HCT116 (cell line): Measurements from ENCODE around the gene TTLL4. TPM values are rescaled to one million over a fixed set of nuclear protein-coding genes. Genes with fewer than 3 reads are reported as not detected.

Source experiments
- ATAC-seq: fragments of 200-7000 bp; cut with Tn5 transposase; 2 replicates; pipeline ENCODE4 v1.9.1; 2020; ENCODE audit warnings: mild to moderate bottlenecking, moderate library complexity
- BruUV-seq: library from RNA; stranded (reverse); fragments of 400-500 nt; replicated peaks from 2 replicates; lab custom pipeline; 2021; lab: Mats Ljungman, UMichigan
- CTCF ChIA-PET: fragments of 300-600 bp; sonication (Branson Sonifier 250); formaldehyde crosslinking; loops from one replicate; lab custom pipeline; 2021; ENCODE audit warnings: antibody characterized with exemption; lab: Charles Lee
- POLR2A ChIA-PET: fragments of 300-600, 350-600 bp; sonication (Branson Sonifier 250); formaldehyde crosslinking; loops from one replicate; lab custom pipeline; 2021; ENCODE audit warnings: antibody characterized with exemption; lab: Charles Lee
- RAD21 ChIA-PET, 2 experiments: fragments of 300-600 bp; sonication (Branson Sonifier 250); formaldehyde crosslinking; loops; one replicate each; lab custom pipeline; 2023; ENCODE audit warnings: low total read pairs in 2 of 2; ENCODE audit not compliant: uncharacterized antibody in 2 of 2, unreplicated experiment in 2 of 2, low non-redundant PET in 1 of 2; lab: Charles Lee
- DNase-seq: peaks from one replicate; pipeline ENCODE4 v3.0.0-alpha.2; 2010; ENCODE audit warnings: low read depth, low spot score
- H2AFZ ChIP-seq: fragments of 200-600 bp; shearing (Covaris generic), sonication (generic); 2 replicates; pipeline ENCODE4 v1.6.1; 2017; ENCODE audit warnings: low read depth, mixed run types, mixed read lengths, antibody characterized with exemption, low read length; ENCODE audit not compliant: poor library complexity, severe bottlenecking
- H3K27ac ChIP-seq: 2 replicates; pipeline ENCODE4 v1.5.1; 2012; ENCODE audit warnings: low read depth, low read length
- H3K27me3 ChIP-seq: fragments of 200-600 bp; sonication (generic); 2 replicates; pipeline ENCODE4 v1.6.1; 2016; ENCODE audit warnings: mixed run types, low read length, mixed read lengths; ENCODE audit not compliant: insufficient read depth
- H3K36me3 ChIP-seq, 2 experiments: fragments of 200-500 bp in 1 of 2; fragments of 200-600 bp in 1 of 2; sonication (Bioruptor generic) in 1 of 2; sonication (generic) in 1 of 2; 2 replicates each; pipeline versions ENCODE4 v1.5.1 to v1.6.1; 2014 to 2016; ENCODE audit warnings: low read length in 2 of 2, inconsistent platforms in 1 of 2, mixed read lengths in 1 of 2, mixed run types in 1 of 2; ENCODE audit not compliant: insufficient read depth in 2 of 2, control insufficient read depth in 1 of 2
- H3K4me1 ChIP-seq, 2 experiments: fragments of 200-600 bp in 1 of 2; sonication (generic) in 1 of 2; 2 replicates each; pipeline versions ENCODE4 v1.5.1 to v1.6.1; 2012 to 2017; ENCODE audit warnings: low read length in 2 of 2, inconsistent platforms in 1 of 2, mild to moderate bottlenecking in 1 of 2, mixed read lengths in 1 of 2, mixed run types in 1 of 2, moderate library complexity in 1 of 2; ENCODE audit not compliant: insufficient read depth in 2 of 2, control insufficient read depth in 1 of 2
- H3K4me2 ChIP-seq: fragments of 200-600 bp; sonication (generic); 2 replicates; pipeline ENCODE4 v1.6.1; 2017; ENCODE audit warnings: mixed run types, low read length, mixed read lengths
- H3K4me3 ChIP-seq, 2 experiments: fragments of 200-600 bp in 1 of 2; sonication (generic) in 1 of 2; replicated peaks in 1 of 2; 2 replicates each; pipeline ENCODE4 v1.5.1; 2011 to 2016; ENCODE audit warnings: low read length in 2 of 2, control low read depth in 1 of 2, low read depth in 1 of 2, mild to moderate bottlenecking in 1 of 2, mixed read lengths in 1 of 2, mixed run types in 1 of 2
- H3K79me2 ChIP-seq: fragments of 200-600 bp; sonication (generic); 2 replicates; pipeline ENCODE4 v1.6.1; 2017; ENCODE audit warnings: mild to moderate bottlenecking, mixed run types, low read length, moderate library complexity, mixed read lengths; ENCODE audit not compliant: insufficient read depth
- H3K9ac ChIP-seq: fragments of 200-600 bp; sonication (generic); 2 replicates; pipeline ENCODE4 v1.6.1; 2016; ENCODE audit warnings: low read length, mixed read lengths
- H3K9me2 ChIP-seq: fragments of 200-600 bp; sonication (generic), shearing (Covaris generic); 2 replicates; pipeline ENCODE4 v1.6.1; 2017; ENCODE audit warnings: mixed run types, mild to moderate bottlenecking, moderate library complexity; ENCODE audit not compliant: insufficient read depth
- H3K9me3 ChIP-seq, 2 experiments: fragments of 200-500 bp in 1 of 2; fragments of 200-600 bp in 1 of 2; sonication (Bioruptor generic) in 1 of 2; sonication (generic) in 1 of 2; 2 replicates each; pipeline ENCODE4 v1.6.1; 2014 to 2017; ENCODE audit warnings: low read length in 2 of 2, mixed read lengths in 2 of 2, inconsistent platforms in 1 of 2, low read depth in 1 of 2, mild to moderate bottlenecking in 1 of 2, mixed run types in 1 of 2, moderate library complexity in 1 of 2; ENCODE audit not compliant: control insufficient read depth in 1 of 2, insufficient read depth in 1 of 2
- H4K20me1 ChIP-seq: fragments of 200-600 bp; sonication (generic), shearing (Covaris generic); 2 replicates; pipeline ENCODE4 v1.6.1; 2017; ENCODE audit warnings: mixed run types, mild to moderate bottlenecking, moderate library complexity; ENCODE audit not compliant: insufficient read depth
- EZH2phosphoT487 ChIP-seq: fragments of 200-600 bp; IDR thresholded peaks from 2 replicates; pipeline ENCODE4 v1.6.1; 2018; ENCODE audit warnings: antibody characterized with exemption, borderline replicate concordance
- YY1 ChIP-seq: IDR thresholded peaks from 2 replicates; pipeline ENCODE4 v1.6.1; 2011; ENCODE audit warnings: low read length, low read depth, moderate library complexity, mild to moderate bottlenecking; ENCODE audit not compliant: insufficient replicate concordance; ENCODE audit errors: extremely low read depth
- intact Hi-C: fragments of 100-400 bp; cut with micrococcal nuclease; formaldehyde crosslinking; loops from 2 replicates; pipeline ENCODE4 v1.10.0; 2022
- total RNA-seq: library from RNA; stranded (reverse); gene quantifications from one replicate; pipeline ENCODE4 v1.2.1, GENCODE V29; 2021; ENCODE audit not compliant: unreplicated experiment
- TF ChIP-seq, protein P1 (sequence below): IDR thresholded peaks from 2 replicates; pipeline ENCODE4 v1.6.1; 2012; ENCODE audit warnings: low read depth

The TTLL4 gene
- total RNA-seq, 1 experiment from 2014 or later: 53.0 TPM

DNA sequence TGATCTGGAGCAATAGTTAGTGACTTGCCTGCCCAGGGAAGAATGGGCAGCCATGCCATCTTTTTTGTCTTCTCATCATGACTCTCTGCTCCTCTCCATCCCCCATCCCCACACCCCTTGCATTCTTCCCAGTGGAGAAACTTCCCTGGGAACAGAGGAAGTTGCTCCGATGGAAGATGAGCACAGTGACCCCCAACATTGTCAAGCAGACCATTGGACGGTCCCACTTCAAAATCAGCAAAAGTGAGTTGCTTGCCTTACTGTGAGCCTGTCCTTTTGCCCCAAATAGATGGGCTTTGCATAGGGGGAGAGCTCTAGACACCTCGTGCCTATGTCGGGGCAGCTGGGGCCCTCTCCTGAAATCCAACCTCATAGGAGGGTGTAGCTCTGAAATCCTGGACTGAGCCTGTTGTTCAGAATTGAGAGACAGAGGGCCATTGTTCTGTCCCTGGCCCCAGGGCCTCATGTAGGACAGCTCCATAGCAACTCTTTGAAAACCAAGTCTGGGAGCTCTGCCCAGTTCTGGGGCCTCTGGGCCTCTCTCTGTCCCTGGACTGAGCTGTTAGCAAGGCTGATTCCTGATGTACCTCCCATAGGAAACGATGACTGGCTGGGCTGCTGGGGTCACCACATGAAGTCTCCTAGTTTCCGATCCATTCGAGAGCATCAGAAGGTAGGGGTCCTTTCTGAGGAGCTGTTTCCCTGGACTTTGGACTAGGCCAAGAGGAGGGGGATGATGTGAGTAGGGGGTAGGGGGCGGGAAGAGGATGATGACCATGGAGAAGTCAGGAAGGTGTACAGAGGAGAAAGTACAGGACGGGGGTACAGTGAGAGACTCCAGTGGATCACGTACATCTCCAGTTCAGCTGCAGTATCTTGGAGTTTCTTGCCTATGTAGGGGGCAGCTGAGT is 35.2 kb downstream of the TTLL4 start:
- RAD21 ChIA-PET: no interaction called here
- peak; percentile 12 for DNase-seq
- H4K20me1 ChIP-seq: no peaks in the 10 kb centered on the region

More for the DNA sequence above, 35.2 kb downstream of the TTLL4 start:
- Histone ChIP-seq H3K79me2 (peaks cover 5% of the 10 kb centered on the region), H2AFZ (no peak overlapping the region), H3K27me3 (no peaks in the 10 kb centered on the region), H3K4me1 (peaks cover 0 to 9% of the 10 kb centered on the region in 2 experiments; a peak in 1 of 4 replicates), H3K9ac (no peak overlapping the region), H3K9me2 (no peaks in the 10 kb centered on the region), H3K4me2 (no peak overlapping the region), H3K9me3 (no peaks in the 10 kb centered on the region), H3K27ac (no peak overlapping the region), H3K36me3 (peaks cover 33 to 47% of the 10 kb centered on the region in 2 experiments), H3K4me3 (no peak overlapping the region)
- intact Hi-C loops: no loop called here
- no TSS peak for BruUV-seq
- CTCF ChIA-PET: no interaction called here
- POLR2A ChIA-PET: no interaction called here
- TF ChIP-seq EZH2phosphoT487 (no peak), YY1 (no peak)
- TF ChIP-seq, protein P1, sequence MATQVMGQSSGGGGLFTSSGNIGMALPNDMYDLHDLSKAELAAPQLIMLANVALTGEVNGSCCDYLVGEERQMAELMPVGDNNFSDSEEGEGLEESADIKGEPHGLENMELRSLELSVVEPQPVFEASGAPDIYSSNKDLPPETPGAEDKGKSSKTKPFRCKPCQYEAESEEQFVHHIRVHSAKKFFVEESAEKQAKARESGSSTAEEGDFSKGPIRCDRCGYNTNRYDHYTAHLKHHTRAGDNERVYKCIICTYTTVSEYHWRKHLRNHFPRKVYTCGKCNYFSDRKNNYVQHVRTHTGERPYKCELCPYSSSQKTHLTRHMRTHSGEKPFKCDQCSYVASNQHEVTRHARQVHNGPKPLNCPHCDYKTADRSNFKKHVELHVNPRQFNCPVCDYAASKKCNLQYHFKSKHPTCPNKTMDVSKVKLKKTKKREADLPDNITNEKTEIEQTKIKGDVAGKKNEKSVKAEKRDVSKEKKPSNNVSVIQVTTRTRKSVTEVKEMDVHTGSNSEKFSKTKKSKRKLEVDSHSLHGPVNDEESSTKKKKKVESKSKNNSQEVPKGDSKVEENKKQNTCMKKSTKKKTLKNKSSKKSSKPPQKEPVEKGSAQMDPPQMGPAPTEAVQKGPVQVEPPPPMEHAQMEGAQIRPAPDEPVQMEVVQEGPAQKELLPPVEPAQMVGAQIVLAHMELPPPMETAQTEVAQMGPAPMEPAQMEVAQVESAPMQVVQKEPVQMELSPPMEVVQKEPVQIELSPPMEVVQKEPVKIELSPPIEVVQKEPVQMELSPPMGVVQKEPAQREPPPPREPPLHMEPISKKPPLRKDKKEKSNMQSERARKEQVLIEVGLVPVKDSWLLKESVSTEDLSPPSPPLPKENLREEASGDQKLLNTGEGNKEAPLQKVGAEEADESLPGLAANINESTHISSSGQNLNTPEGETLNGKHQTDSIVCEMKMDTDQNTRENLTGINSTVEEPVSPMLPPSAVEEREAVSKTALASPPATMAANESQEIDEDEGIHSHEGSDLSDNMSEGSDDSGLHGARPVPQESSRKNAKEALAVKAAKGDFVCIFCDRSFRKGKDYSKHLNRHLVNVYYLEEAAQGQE: no peak
- peak; percentile 54 for ATAC-seq
